Right renal cortex interstitium (tissue), 3 donors: ENCODE results near the gene OR5C1. TPM values are rescaled to one million over a fixed set of nuclear protein-coding genes. Genes with fewer than 3 reads are reported as not detected.
"Not testable (repeated sequence)": the region's sequence is repeated elsewhere in the genome, so short reads cannot be mapped to it uniquely, and the experiment has no call there.

Experiments used
- DNase-seq, 3 donors: peaks; one replicate each; pipeline ENCODE4 v3.0.0-alpha.2; 2013; ENCODE audit warnings: low read depth in 3 of 3, low spot score in 2 of 3
- polyA plus RNA-seq, 3 donors: library from polyadenylated mRNA; unstranded; fragments of 120-200 nt; gene quantifications; one replicate each; pipeline ENCODE4 v1.2.1, GENCODE V29; 2013; ENCODE audit not compliant: insufficient read length in 3 of 3

Gene OR5C1
- polyA plus RNA-seq, 3 donors = not detected

GRCh38 chr9:122810306-122810946, 21.7 kb downstream of the OR5C1 start:
- peak; percentile 56 to 75 (median 64) for DNase-seq

GRCh38 chr9:122812736-122813135, 24.0 kb downstream of the OR5C1 start:
- no peak for DNase-seq

GRCh38 chr9:122814545-122814944, 25.8 kb downstream of the OR5C1 start:
- DNase-seq = no peak

GRCh38 chr9:122815544-122815943, 26.8 kb downstream of the OR5C1 start:
- no peak for DNase-seq

- no peak for DNase-seq
These were observed 27.6 kb downstream of the OR5C1 start for GRCh38 chr9:122816163-122816867.

GRCh38 chr9:122819326-122819725, 30.6 kb downstream of the OR5C1 start:
- DNase-seq = no peak

- DNase-seq = no peak
These were observed 31.2 kb downstream of the OR5C1 start for GRCh38 chr9:122819791-122820489.

- no peak for DNase-seq
These were observed 31.7 kb downstream of the OR5C1 start for GRCh38 chr9:122820490-122820845.

GRCh38 chr9:122821278-122821943, 32.7 kb downstream of the OR5C1 start:
- DNase-seq = no peak

GRCh38 chr9:122822056-122822455, 33.3 kb downstream of the OR5C1 start:
- DNase-seq = no peak

GRCh38 chr9:122822938-122823337, 34.2 kb downstream of the OR5C1 start:
- no peak for DNase-seq

- peak in 1 of 3 donors; percentile 43 for DNase-seq
These were observed 39.0 kb downstream of the OR5C1 start for GRCh38 chr9:122827761-122828093.

- not testable (repeated sequence) for DNase-seq
These were observed 40.2 kb downstream of the OR5C1 start for GRCh38 chr9:122828965-122829284.

GRCh38 chr9:122832194-122832593, 43.5 kb downstream of the OR5C1 start:
- no peak for DNase-seq

GRCh38 chr9:122835313-122835731, 46.6 kb downstream of the OR5C1 start:
- DNase-seq = no peak

- no peak for DNase-seq
These were observed 48.6 kb downstream of the OR5C1 start for GRCh38 chr9:122837266-122837850.

- DNase-seq = not testable (repeated sequence)
These were observed 49.7 kb downstream of the OR5C1 start for GRCh38 chr9:122838441-122838840.
